Measurements from ENCODE around the gene TOP1.

TOP1 gene

GRCh38 chr20:41004531-41005360 lies 23.9 kb upstream of the TOP1 start:
- DNase-seq = peak; percentile 35

- DNase-seq = peak; percentile 70
These were observed 23.3 kb upstream of the TOP1 start for GRCh38 chr20:41005361-41005729.

DNA sequence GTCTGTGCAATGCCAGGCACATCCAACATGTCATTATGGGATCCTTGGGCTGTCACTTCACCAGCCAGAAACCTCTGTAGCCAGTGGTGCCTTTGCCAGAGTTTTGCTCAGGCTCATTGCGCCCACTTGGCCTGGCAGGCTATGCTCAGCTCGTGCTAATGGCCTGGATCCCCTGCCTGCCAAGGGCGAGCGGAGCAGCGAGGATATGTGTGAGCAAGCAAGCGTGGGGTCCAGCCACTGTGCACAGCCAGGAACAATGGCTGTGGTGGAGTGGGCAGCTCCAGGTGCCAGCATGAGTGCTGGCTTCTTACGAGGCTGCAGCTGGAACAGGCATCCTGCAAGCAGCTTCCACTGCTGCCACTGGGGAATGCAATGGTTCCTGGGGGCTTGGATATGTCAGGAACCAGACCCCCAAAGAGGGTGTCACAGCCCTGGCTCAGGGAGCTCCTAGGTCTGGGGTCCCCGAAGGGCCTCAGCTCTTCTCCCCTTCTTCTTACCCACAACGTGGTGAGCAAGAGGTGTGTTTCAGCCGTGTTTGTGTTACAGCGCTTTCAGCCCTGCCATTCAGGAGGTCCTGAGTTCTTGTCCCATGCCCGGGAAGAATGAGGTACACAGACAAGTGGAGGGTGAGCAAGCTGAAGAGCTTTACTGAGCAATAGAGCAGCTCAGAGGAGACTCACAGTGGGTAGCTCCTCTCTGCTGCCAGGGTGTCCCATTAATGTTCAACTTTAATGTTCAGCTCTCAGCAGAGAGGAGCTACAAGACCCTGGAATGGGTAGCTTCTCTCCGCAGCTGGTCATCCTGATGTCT lies 22.3 kb upstream of the TOP1 start:
- DNase-seq = peak; percentile 45

GRCh38 chr20:41006936-41007474 lies 21.6 kb upstream of the TOP1 start:
- no peak for DNase-seq

DNA sequence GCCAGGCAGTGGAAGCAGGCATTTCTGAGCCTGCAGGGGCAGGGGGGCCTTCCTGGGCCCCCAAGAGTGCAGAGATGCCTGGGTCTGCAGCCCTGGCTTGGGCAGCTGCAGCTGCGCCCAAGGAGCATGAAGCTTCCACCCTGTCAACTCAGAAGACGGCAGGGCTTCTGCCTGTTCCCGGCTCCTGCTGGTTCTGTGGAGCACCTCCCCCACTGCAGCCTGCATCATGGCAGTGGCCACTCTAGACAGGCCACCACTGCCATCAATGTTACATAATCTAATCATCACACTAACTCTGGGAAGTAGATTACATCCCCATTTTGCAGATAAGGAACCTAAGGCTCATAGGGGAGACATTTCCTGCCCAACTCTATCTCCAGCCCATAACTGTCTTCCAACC lies 21.1 kb upstream of the TOP1 start:
- DNase-seq = no peak

- DNase-seq = no peak
These were observed 18.7 kb upstream of the TOP1 start for GRCh38 chr20:41009946-41010345.

- no peak for DNase-seq
These were observed 17.0 kb upstream of the TOP1 start for GRCh38 chr20:41011551-41012067.

GRCh38 chr20:41014561-41015088 lies 14.0 kb upstream of the TOP1 start:
- DNase-seq = no peak

- DNase-seq = no peak
These were observed 11.1 kb upstream of the TOP1 start for GRCh38 chr20:41017448-41018042.

- no peak for DNase-seq
These were observed 10.5 kb upstream of the TOP1 start for GRCh38 chr20:41018153-41018552.

DNA sequence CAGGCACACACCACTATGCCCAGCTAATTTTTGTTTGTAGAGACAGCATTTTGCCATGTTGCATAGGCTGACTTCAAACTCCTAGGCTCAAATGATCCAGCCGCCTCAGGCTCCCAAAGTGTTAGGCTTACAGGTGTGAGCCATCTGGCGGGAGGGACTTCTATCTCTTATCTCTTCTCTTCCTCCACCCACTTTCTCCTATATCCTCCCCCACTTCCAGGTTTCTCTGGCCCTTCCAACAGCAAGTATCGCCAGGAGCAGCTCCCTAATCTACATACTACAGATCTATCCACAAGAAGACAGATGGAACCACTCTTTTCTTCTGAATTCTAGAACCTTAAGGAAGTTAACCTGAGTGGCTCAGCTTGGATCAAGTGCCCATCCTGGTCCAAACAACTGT lies 5.1 kb upstream of the TOP1 start:
- DNase-seq = no peak

- no peak for DNase-seq
These were observed 1.3 kb upstream of the TOP1 start for GRCh38 chr20:41027366-41027765.

GRCh38 chr20:41027872-41028358 lies 707 bp upstream of the TOP1 start:
- DNase-seq = no peak

DNA sequence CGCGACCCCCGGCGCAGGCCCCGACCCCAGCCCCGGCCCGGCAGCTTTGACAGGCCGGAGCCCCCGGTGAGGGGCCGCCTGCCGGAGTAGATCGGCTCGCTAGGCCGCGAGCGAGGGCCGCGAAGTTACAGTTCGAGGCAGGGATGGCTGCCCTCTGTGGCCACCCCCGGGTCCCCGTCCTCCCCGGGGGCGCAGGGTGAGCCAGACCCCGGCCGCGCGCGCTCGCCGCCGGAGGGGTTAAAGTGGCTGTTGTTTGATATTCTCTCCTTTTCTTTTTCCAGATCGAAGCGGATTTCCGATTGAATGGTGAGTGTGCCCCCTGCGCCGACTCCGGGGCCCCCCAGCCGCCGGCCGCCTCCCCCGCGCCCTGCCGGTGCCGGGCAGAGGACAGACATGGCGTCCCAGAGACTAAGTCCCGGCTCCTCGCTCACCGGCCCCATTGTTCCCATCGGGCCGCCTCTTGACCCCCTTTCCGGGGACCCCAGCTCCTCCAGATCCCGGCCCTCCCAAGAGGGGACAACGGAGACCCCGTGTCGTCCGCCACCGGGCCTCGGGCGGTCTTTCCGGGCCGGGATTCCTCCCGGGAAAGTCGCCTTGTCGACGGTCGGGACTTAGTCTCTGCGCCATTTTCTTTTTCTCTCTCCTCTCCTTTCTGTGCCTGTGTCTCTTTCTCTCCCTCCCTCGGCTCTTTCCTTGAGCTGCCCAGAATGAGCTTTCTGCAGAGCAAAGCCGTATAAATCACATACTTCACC lies 704 bp downstream of the TOP1 start:
- no peak for DNase-seq

DNA sequence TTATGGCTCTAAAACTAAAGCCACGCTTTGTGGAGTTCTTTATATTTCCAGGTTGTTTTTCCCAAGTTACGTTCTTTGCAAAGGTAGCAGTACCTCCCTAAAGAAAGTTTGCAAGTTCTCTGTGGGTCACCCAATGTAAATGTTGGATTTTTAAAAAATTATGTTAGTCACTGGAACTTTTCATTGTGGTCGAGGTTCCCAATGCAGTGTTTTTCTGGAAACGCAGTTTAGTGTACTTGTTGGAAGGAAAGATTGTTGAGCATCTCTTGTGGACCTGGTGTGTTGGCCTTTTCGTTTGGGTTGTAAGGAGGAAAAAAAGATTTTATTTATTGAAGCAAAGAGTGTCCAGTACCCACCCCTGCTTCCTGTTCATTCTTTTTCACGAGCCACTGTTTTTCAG lies 1.4 kb downstream of the TOP1 start:
- no peak for DNase-seq

GRCh38 chr20:41030531-41031242 lies 2.1 kb downstream of the TOP1 start:
- DNase-seq = peak; percentile 43

DNA sequence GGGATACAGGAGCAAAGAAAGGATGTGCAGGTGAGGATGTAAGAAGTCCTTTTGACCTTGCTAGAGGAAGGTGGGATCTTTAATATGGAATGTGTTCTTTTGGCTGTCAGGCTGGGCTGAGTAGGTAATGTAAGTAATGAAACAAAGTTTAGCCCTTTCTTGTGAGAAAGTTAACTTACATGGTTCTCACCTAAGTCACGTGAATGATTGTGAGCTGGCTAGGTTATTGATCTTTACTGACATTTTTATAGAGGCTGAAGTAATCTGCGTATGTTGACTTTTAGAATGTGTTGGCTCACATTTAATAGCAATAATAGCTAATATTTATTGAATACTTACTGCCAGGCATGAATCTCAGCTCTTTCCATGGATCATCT lies 2.6 kb downstream of the TOP1 start:
- no peak for DNase-seq

DNA sequence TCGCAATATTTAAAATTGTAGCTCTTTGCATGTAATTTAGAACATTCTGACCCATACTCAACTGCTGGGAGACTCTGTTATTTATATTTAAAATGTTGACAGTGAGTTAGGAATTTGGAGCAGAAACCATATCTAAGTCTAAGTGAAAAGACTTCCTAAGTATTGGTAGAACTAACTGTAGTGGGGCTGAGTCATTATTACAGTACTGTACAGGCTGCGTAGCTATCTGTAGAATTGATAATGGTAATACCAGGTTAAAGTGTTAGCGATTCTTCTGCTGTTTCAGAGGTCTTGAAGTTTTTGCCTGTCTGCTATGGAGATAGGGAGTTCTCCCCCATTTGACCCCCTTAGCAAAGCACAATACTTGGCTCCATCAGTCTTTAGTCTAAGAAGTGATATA lies 3.6 kb downstream of the TOP1 start:
- no peak for DNase-seq

- peak; percentile 33 for DNase-seq
These were observed 5.6 kb downstream of the TOP1 start for GRCh38 chr20:41034239-41034638.

DNA sequence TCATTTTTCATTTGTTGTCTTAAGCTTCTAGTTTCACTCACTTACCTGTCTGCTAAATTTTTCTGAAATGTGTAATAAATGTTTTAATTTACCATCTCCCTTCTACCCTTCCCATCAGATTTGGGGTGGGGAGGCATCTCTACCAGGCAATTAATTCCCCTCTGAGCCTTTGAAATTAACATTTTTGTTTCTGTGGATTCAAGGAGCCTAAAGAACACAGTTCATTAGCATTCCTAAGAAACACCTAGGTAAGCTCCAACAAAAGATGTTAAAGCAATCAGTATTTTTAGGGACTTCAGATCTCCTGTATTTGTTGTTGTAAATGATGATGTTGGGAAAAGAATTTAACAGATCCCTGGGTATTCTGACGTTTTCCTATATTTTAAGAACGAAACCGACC lies 6.6 kb downstream of the TOP1 start:
- DNase-seq = no peak

GRCh38 chr20:41037179-41037578 lies 8.6 kb downstream of the TOP1 start:
- DNase-seq = no peak

Data from NCI-H446 treated with DMSO at 0.1 percent for 48 hours (cell line).